Glutamatergic neuron (in vitro differentiated cells): ENCODE data around the gene CLTB. TPM values are rescaled to one million over a fixed set of nuclear protein-coding genes. Genes with fewer than 3 reads are reported as not detected.

Experiments used
- DNase-seq: peaks from one replicate; pipeline ENCODE4 v3.0.0; 2022
- H3K27ac Mint-ChIP-seq: one replicate; pipeline ENCODE4 v1.8.0; 2020; ENCODE audit warnings: mild to moderate bottlenecking, mixed read lengths, inconsistent platforms; ENCODE audit not compliant: unreplicated experiment
- H3K27me3 Mint-ChIP-seq: one replicate; pipeline ENCODE4 v1.8.0; 2020; ENCODE audit warnings: mild to moderate bottlenecking, moderate library complexity, mixed read lengths, inconsistent platforms; ENCODE audit not compliant: unreplicated experiment
- H3K36me3 Mint-ChIP-seq: one replicate; pipeline ENCODE4 v1.8.0; 2020; ENCODE audit warnings: mild to moderate bottlenecking, mixed read lengths, inconsistent platforms; ENCODE audit not compliant: unreplicated experiment
- H3K4me1 Mint-ChIP-seq: one replicate; pipeline ENCODE4 v1.8.0; 2020; ENCODE audit warnings: mild to moderate bottlenecking, low read depth, mixed read lengths, inconsistent platforms; ENCODE audit not compliant: unreplicated experiment
- H3K4me3 Mint-ChIP-seq: one replicate; pipeline ENCODE4 v1.8.0; 2020; ENCODE audit warnings: mild to moderate bottlenecking, mixed read lengths, inconsistent platforms; ENCODE audit not compliant: unreplicated experiment
- H3K9me3 Mint-ChIP-seq: one replicate; pipeline ENCODE4 v1.8.0; 2020; ENCODE audit warnings: mild to moderate bottlenecking, moderate library complexity, mixed read lengths, inconsistent platforms; ENCODE audit not compliant: unreplicated experiment
- CTCF ChIP-seq: fragments of 200-600 bp; sonication (generic); IDR thresholded peaks from one replicate; pipeline ENCODE4 v1.5.0; 2021; ENCODE audit not compliant: partially characterized antibody, unreplicated experiment
- total RNA-seq: library from RNA; stranded (reverse); fragmentation: NEBNext Ultra II Directional; extraction: Animal tissue kit (Norgen Biotek cat#: 25700); gene quantifications from one replicate; pipeline ENCODE4 v1.2.1, GENCODE V29; 2021; ENCODE audit not compliant: unreplicated experiment

The CLTB gene
- total RNA-seq, 1 donor from 2014 or later = 83.8 TPM

- Mint-ChIP-seq H3K27me3 (peaks cover 1% of the 10 kb centered on the region), H3K9me3 (peaks cover 6% of the 10 kb centered on the region), H3K4me1 (peaks cover 10% of the 10 kb centered on the region), H3K4me3 (no peak overlapping the region), H3K27ac (no peak overlapping the region), H3K36me3 (no peaks in the 10 kb centered on the region)
- DNase-seq = no peak
- no peak for TF ChIP-seq CTCF
Observed at GRCh38 chr5:176438959-176439757, 22.8 kb upstream of the CLTB start.

GRCh38 chr5:176436656-176437055 lies 20.3 kb upstream of the CLTB start:
- peaks cover 7% of the 10 kb centered on the region for H3K36me3 Mint-ChIP-seq
- no peak for TF ChIP-seq CTCF
- peaks cover 6% of the 10 kb centered on the region for H3K9me3 Mint-ChIP-seq
- H3K4me1 Mint-ChIP-seq = peaks cover 2% of the 10 kb centered on the region
- H3K4me3 Mint-ChIP-seq = no peak overlapping the region
- H3K27me3 Mint-ChIP-seq = peaks cover 4% of the 10 kb centered on the region
- no peak for DNase-seq
- no peak overlapping the region for H3K27ac Mint-ChIP-seq

GRCh38 chr5:176432707-176433106 lies 16.4 kb upstream of the CLTB start:
- H3K36me3 Mint-ChIP-seq = peaks cover 7% of the 10 kb centered on the region
- peaks cover 8% of the 10 kb centered on the region for H3K9me3 Mint-ChIP-seq
- DNase-seq = no peak
- no peak for TF ChIP-seq CTCF
- H3K4me3 Mint-ChIP-seq = no peak overlapping the region
- peaks cover 4% of the 10 kb centered on the region for H3K27me3 Mint-ChIP-seq
- H3K27ac Mint-ChIP-seq = no peak overlapping the region
- no peaks in the 10 kb centered on the region for H3K4me1 Mint-ChIP-seq

- TF ChIP-seq CTCF = no peak
- no peak for DNase-seq
- no peak overlapping the region for H3K4me3 Mint-ChIP-seq
- H3K36me3 Mint-ChIP-seq = peaks cover 7% of the 10 kb centered on the region
- peaks cover 10% of the 10 kb centered on the region for H3K9me3 Mint-ChIP-seq
- no peaks in the 10 kb centered on the region for H3K4me1 Mint-ChIP-seq
- no peak overlapping the region for H3K27ac Mint-ChIP-seq
- H3K27me3 Mint-ChIP-seq = peaks cover 5% of the 10 kb centered on the region
Observed at GRCh38 chr5:176429972-176430371, 13.6 kb upstream of the CLTB start.

- no peak for DNase-seq
- TF ChIP-seq CTCF = no peak
- Mint-ChIP-seq H3K4me3 (no peak overlapping the region), H3K27me3 (peaks cover 5% of the 10 kb centered on the region), H3K27ac (no peak overlapping the region), H3K36me3 (peaks cover 7% of the 10 kb centered on the region), H3K4me1 (no peaks in the 10 kb centered on the region), H3K9me3 (peaks cover 10% of the 10 kb centered on the region)
Observed at GRCh38 chr5:176427971-176428370, 11.6 kb upstream of the CLTB start.
